IMR-90 (cell line): ENCODE results near the gene IST1. TPM values are rescaled to one million over a fixed set of nuclear protein-coding genes. Genes with fewer than 3 reads are reported as not detected.

Source experiments
- ATAC-seq: fragments of 200-7000 bp; cut with Tn5 transposase; 2 replicates; pipeline ENCODE4 v1.9.1; 2020; ENCODE audit warnings: low read depth, mild to moderate bottlenecking, moderate library complexity
- BruUV-seq: library from RNA; stranded (reverse); fragments of 400-500 nt; replicated peaks from 2 replicates; lab custom pipeline; 2021; lab: Mats Ljungman, UMichigan
- CTCF ChIA-PET: fragments of 300-600 bp; formaldehyde crosslinking; extraction: SDS; loops from one replicate; lab custom pipeline; 2021; ENCODE audit warnings: antibody characterized with exemption; lab: Yijun Ruan, JAX
- POLR2A ChIA-PET: fragments of 300-600 bp; sonication (Branson Sonifier 250); formaldehyde crosslinking; loops from one replicate; lab custom pipeline; 2022; ENCODE audit warnings: antibody characterized with exemption; ENCODE audit not compliant: unreplicated experiment; lab: Charles Lee
- DNase-seq: peaks from one replicate; pipeline ENCODE4 v3.0.0; 2013
- H2AFZ ChIP-seq: replicated peaks from 2 replicates; pipeline ENCODE3; 2013; ENCODE audit warnings: low read length, mild to moderate bottlenecking; ENCODE audit not compliant: poor library complexity
- H2AK5ac ChIP-seq: 2 replicates; pipeline ENCODE4 v1.6.1; 2013; ENCODE audit warnings: low read depth, low read length, inconsistent platforms
- H2AK9ac ChIP-seq: replicated peaks from 2 replicates; pipeline ENCODE3; 2013; ENCODE audit warnings: mild to moderate bottlenecking, low read depth, low read length, moderate library complexity; ENCODE audit not compliant: poor library complexity
- H2BK120ac ChIP-seq: 2 replicates; pipeline ENCODE4 v1.6.1; 2013; ENCODE audit warnings: low read depth, low read length, inconsistent platforms
- H2BK15ac ChIP-seq: 3 replicates; pipeline ENCODE4 v1.6.1; 2013; ENCODE audit warnings: low read depth, low read length, inconsistent platforms
- H2BK20ac ChIP-seq: 2 replicates; pipeline ENCODE4 v1.6.1; 2013; ENCODE audit warnings: low read depth, mild to moderate bottlenecking, inconsistent platforms, low read length, moderate library complexity
- H2BK5ac ChIP-seq: 2 replicates; pipeline ENCODE4 v1.6.1; 2013; ENCODE audit warnings: mild to moderate bottlenecking, low read depth, low read length, inconsistent platforms; ENCODE audit not compliant: poor library complexity, severe bottlenecking
- H3K14ac ChIP-seq: replicated peaks from 2 replicates; pipeline ENCODE4 v1.6.1; 2013; ENCODE audit warnings: low read depth, low read length, inconsistent platforms
- H3K18ac ChIP-seq: 2 replicates; pipeline ENCODE4 v1.6.1; 2013; ENCODE audit warnings: low read depth, low read length, control low read depth
- H3K23ac ChIP-seq: 2 replicates; pipeline ENCODE4 v1.6.1; 2013; ENCODE audit warnings: low read depth, low read length, inconsistent platforms
- H3K27ac ChIP-seq: 2 replicates; pipeline ENCODE4 v1.5.1; 2013; ENCODE audit warnings: mild to moderate bottlenecking, control low read depth, low read length; ENCODE audit not compliant: insufficient read depth
- H3K27me3 ChIP-seq: 2 replicates; pipeline ENCODE4 v1.6.1; 2013; ENCODE audit warnings: low read length; ENCODE audit not compliant: control insufficient read depth, insufficient read depth
- H3K36me3 ChIP-seq: 2 replicates; pipeline ENCODE4 v1.6.1; 2013; ENCODE audit warnings: low read length, mixed read lengths; ENCODE audit not compliant: control insufficient read depth, insufficient read depth
- H3K4ac ChIP-seq: 2 replicates; pipeline ENCODE4 v1.6.1; 2013; ENCODE audit warnings: low read depth, low read length, inconsistent platforms
- H3K4me1 ChIP-seq: 2 replicates; pipeline ENCODE4 v1.6.1; 2013; ENCODE audit warnings: low read length, mixed read lengths; ENCODE audit not compliant: control insufficient read depth, insufficient read depth
- H3K4me2 ChIP-seq: 2 replicates; pipeline ENCODE4 v1.6.1; 2013; ENCODE audit warnings: low read depth, mild to moderate bottlenecking, control low read depth, low read length, moderate library complexity
- H3K4me3 ChIP-seq: 2 replicates; pipeline ENCODE4 v1.5.1; 2013; ENCODE audit warnings: low read depth, mild to moderate bottlenecking, control low read depth, low read length, moderate library complexity; ENCODE audit not compliant: insufficient read depth
- H3K56ac ChIP-seq: 2 replicates; pipeline ENCODE4 v1.6.1; 2013; ENCODE audit warnings: low read length, inconsistent platforms; ENCODE audit not compliant: insufficient read depth; ENCODE audit errors: extremely low read depth
- H3K79me1 ChIP-seq, 2 experiments: 2 replicates each; pipeline ENCODE4 v1.6.1; 2013; ENCODE audit warnings: low read length in 2 of 2, inconsistent platforms in 1 of 2, low read depth in 1 of 2
- H3K9ac ChIP-seq: 2 replicates; pipeline ENCODE4 v1.6.1; 2013; ENCODE audit warnings: low read depth, low read length, control low read depth
- H3K9me1 ChIP-seq: 2 replicates; pipeline ENCODE4 v1.6.1; 2013; ENCODE audit warnings: low read length, inconsistent platforms; ENCODE audit not compliant: insufficient read depth
- H3K9me3 ChIP-seq: 2 replicates; pipeline ENCODE4 v1.6.1; 2013; ENCODE audit warnings: low read length; ENCODE audit not compliant: control insufficient read depth, insufficient read depth
- H4K20me1 ChIP-seq: 2 replicates; pipeline ENCODE4 v1.6.1; 2013; ENCODE audit warnings: low read length, inconsistent platforms; ENCODE audit not compliant: insufficient read depth
- H4K5ac ChIP-seq: 2 replicates; pipeline ENCODE4 v1.6.1; 2013; ENCODE audit warnings: mild to moderate bottlenecking, low read depth, low read length, control low read depth
- H4K8ac ChIP-seq, 2 experiments: 2 replicates each; pipeline ENCODE4 v1.6.1; 2013; ENCODE audit warnings: low read depth in 2 of 2, low read length in 2 of 2, control low read depth in 1 of 2, inconsistent platforms in 1 of 2
- H4K91ac ChIP-seq: 2 replicates; pipeline ENCODE4 v1.6.1; 2013; ENCODE audit warnings: low read depth, low read length, inconsistent platforms; ENCODE audit not compliant: insufficient read depth
- BHLHE40 ChIP-seq: fragments of 150-350 bp; IDR thresholded peaks from 2 replicates; pipeline ENCODE4 v1.6.1; 2016; ENCODE audit warnings: mild to moderate bottlenecking, low read depth, low read length
- CEBPB ChIP-seq: IDR thresholded peaks from 2 replicates; pipeline ENCODE4 v1.6.1; 2012; ENCODE audit warnings: low read depth, low read length, improper control_type of control experiment
- CHD1 ChIP-seq: IDR thresholded peaks from 2 replicates; pipeline ENCODE4 v1.6.1; 2012; ENCODE audit warnings: low read depth, low read length, improper control_type of control experiment
- CTCF ChIP-seq: conservative IDR thresholded peaks from 2 replicates; pipeline ENCODE4 v1.5.1; 2012; ENCODE audit warnings: mild to moderate bottlenecking, low read depth, low read length, improper control_type of control experiment
- ELK1 ChIP-seq: fragments of 150-350 bp; IDR thresholded peaks from 2 replicates; pipeline ENCODE4 v1.6.1; 2016; ENCODE audit warnings: low read depth, mild to moderate bottlenecking, low read length, moderate library complexity, borderline replicate concordance
- FOS ChIP-seq: fragments of 150-350 bp; IDR thresholded peaks from 2 replicates; pipeline ENCODE4 v1.6.1; 2016; ENCODE audit warnings: low read depth, low read length
- MAFK ChIP-seq: IDR thresholded peaks from 2 replicates; pipeline ENCODE4 v1.6.1; 2012; ENCODE audit warnings: low read depth, low read length, improper control_type of control experiment
- MAZ ChIP-seq: IDR thresholded peaks from 2 replicates; pipeline ENCODE4 v1.6.1; 2012; ENCODE audit warnings: low read depth, mild to moderate bottlenecking, low read length, improper control_type of control experiment, moderate library complexity, borderline replicate concordance
- MXI1 ChIP-seq: IDR thresholded peaks from 2 replicates; pipeline ENCODE4 v1.6.1; 2012; ENCODE audit warnings: low read depth, mild to moderate bottlenecking, low read length, moderate library complexity, borderline replicate concordance
- NFE2L2 ChIP-seq: fragments of 150-350 bp; IDR thresholded peaks from 2 replicates; pipeline ENCODE4 v1.6.1; 2016; ENCODE audit warnings: low read depth, mild to moderate bottlenecking, low read length
- POLR2A ChIP-seq: IDR thresholded peaks from 2 replicates; pipeline ENCODE4 v1.6.1; 2012; ENCODE audit warnings: mild to moderate bottlenecking, low read depth, low read length
- RAD21 ChIP-seq: IDR thresholded peaks from 2 replicates; pipeline ENCODE4 v1.6.1; 2012; ENCODE audit warnings: low read length, improper control_type of control experiment
- RCOR1 ChIP-seq: IDR thresholded peaks from 2 replicates; pipeline ENCODE4 v1.6.1; 2012; ENCODE audit warnings: mild to moderate bottlenecking, low read length, improper control_type of control experiment; ENCODE audit not compliant: insufficient replicate concordance
- RFX5 ChIP-seq: IDR thresholded peaks from 2 replicates; pipeline ENCODE4 v1.8.0; 2012; ENCODE audit warnings: low read depth, mild to moderate bottlenecking, low read length, moderate library complexity
- SMC3 ChIP-seq: fragments of 150-350 bp; IDR thresholded peaks from 2 replicates; pipeline ENCODE4 v1.6.1; 2016; ENCODE audit warnings: low read depth, mild to moderate bottlenecking, antibody characterized with exemption, low read length, moderate library complexity
- USF2 ChIP-seq: fragments of 150-350 bp; IDR thresholded peaks from 2 replicates; pipeline ENCODE4 v1.6.1; 2017; ENCODE audit warnings: mild to moderate bottlenecking, antibody characterized with exemption, low read length, low read depth
- WGBS, 2 experiments: methylation state at CpG; one replicate each; pipeline versions ENCODE4 v1.1.5 to v1.1.7; 2013; ENCODE audit warnings: missing lambda C conversion rate in 2 of 2; ENCODE audit not compliant: insufficient read length in 1 of 2; ENCODE audit errors: extremely low coverage in 2 of 2; 5-methylcytosine and 5-hydroxymethylcytosine counted together
- dilution Hi-C: fragments of 300-500 bp; cut with HindIII; formaldehyde crosslinking; loops from one replicate; pipeline ENCODE4 v1.14.3; 2018; ENCODE audit warnings: low sequenced_read_pairs; ENCODE audit not compliant: unreplicated experiment
- in situ Hi-C: fragments of 300-500 bp; cut with MboI; formaldehyde crosslinking; loops from 3 replicates; pipeline ENCODE4 v1.14.3; 2019; ENCODE audit warnings: low sequenced_read_pairs, inconsistent platforms, mixed read lengths
- intact Hi-C: fragments of 100-400 bp; cut with micrococcal nuclease; formaldehyde crosslinking; loops from 2 replicates; pipeline ENCODE4 v1.10.0; 2022
- polyA plus RNA-seq, 3 experiments: library from polyadenylated mRNA; depleted of rRNA; stranded (reverse); fragments of >200 nt; gene quantifications; 2 replicates each; pipeline ENCODE4 v1.2.3, GENCODE V29; 2012; ENCODE audit warnings: low replicate concordance in 1 of 3
- total RNA-seq: library from RNA; depleted of rRNA; stranded (reverse); fragments of >200 nt; gene quantifications from 2 replicates; pipeline ENCODE4 v1.2.3, GENCODE V29; 2012

Gene IST1
- total and polyA plus RNA-seq, 2 of the 4 experiments (the other 2 are of a cell fraction) = 134 to 186 TPM

GRCh38 chr16:71927383-71927782, 32.1 kb downstream of the IST1 start:
- no peak overlapping the region for H2BK120ac ChIP-seq
- H3K23ac ChIP-seq = no peak overlapping the region
- WGBS, 2 experiments = no CpG with 5 or more reads among the region's 3 CpGs
- peak overlapping the region; percentile 43 for H2BK5ac ChIP-seq
- H3K9ac ChIP-seq = no peak overlapping the region
- ChIA-PET CTCF (interaction anchor here (0.6 kb wide), 2 partner anchors 13 to 38 kb away, joined by 3 read pairs; no protein-coding TSS in a partner anchor), POLR2A (no interaction called here)
- peaks cover 41% of the 10 kb centered on the region for H3K36me3 ChIP-seq
- no peak overlapping the region for H3K4me3 ChIP-seq
- peak overlapping the region; percentile 56; the same call in 1 of the 2 replicates for H3K27ac ChIP-seq
- TF ChIP-seq MAZ = no peak
- TF ChIP-seq CHD1 = no peak
- TF ChIP-seq CTCF = no peak
- no peak for TF ChIP-seq SMC3
- TF ChIP-seq NFE2L2 = no peak
- no peak for TF ChIP-seq POLR2A
- no peak for TF ChIP-seq ELK1
- TF ChIP-seq MAFK = no peak
- no peak for TF ChIP-seq FOS
- TF ChIP-seq MXI1 = no peak
- no peak for TF ChIP-seq CEBPB
- TF ChIP-seq RFX5 = no peak
- no peak for TF ChIP-seq BHLHE40
- no peak for TF ChIP-seq RAD21
- no peak for TF ChIP-seq USF2
- TF ChIP-seq RCOR1 = no peak
- in situ Hi-C loops = no loop called here
- peaks cover 20% of the 10 kb centered on the region; the same call in 1 of the 2 replicates for H3K9me1 ChIP-seq
- H2BK20ac ChIP-seq = no peak overlapping the region
- no peaks in the 10 kb centered on the region for H3K9me3 ChIP-seq
- peaks cover 69% of the 10 kb centered on the region for H4K20me1 ChIP-seq
- H4K91ac ChIP-seq = no peak overlapping the region
- H2BK15ac ChIP-seq = no peak overlapping the region
- ATAC-seq (peak; percentile 30), DNase-seq (peak; percentile 90)
- intact Hi-C loops = no loop called here
- H3K56ac ChIP-seq = no peak overlapping the region
- peaks cover 32 to 75% of the 10 kb centered on the region in 2 experiments for H3K79me1 ChIP-seq
- H3K4me2 ChIP-seq = no peak overlapping the region; the same call in 1 of the 2 replicates
- H3K14ac ChIP-seq = no peak overlapping the region
- H2AK5ac ChIP-seq = no peak overlapping the region
- dilution Hi-C loops = no loop called here
- no peak overlapping the region; a peak in 1 of 4 replicates for H4K8ac ChIP-seq
- H3K4ac ChIP-seq = peak overlapping the region; percentile 55; the same call in 1 of the 2 replicates
- no TSS peak for BruUV-seq
- H3K27me3 ChIP-seq = no peaks in the 10 kb centered on the region
- H3K4me1 ChIP-seq = peaks cover 22% of the 10 kb centered on the region
- no peak overlapping the region for H3K18ac ChIP-seq
- H4K5ac ChIP-seq = no peak overlapping the region
- H2AK9ac ChIP-seq = no peak overlapping the region
- H2AFZ ChIP-seq = no peak overlapping the region
